ENCODE data around the gene NMNAT2. TPM values are rescaled to one million over a fixed set of nuclear protein-coding genes. Genes with fewer than 3 reads are reported as not detected.

NMNAT2 gene
- total and polyA plus RNA-seq, 2 of the 8 experiments (the other 6 are each of a cell fraction or from before 2014, with no cell fraction given): 6.5 to 20.9 TPM

DNA sequence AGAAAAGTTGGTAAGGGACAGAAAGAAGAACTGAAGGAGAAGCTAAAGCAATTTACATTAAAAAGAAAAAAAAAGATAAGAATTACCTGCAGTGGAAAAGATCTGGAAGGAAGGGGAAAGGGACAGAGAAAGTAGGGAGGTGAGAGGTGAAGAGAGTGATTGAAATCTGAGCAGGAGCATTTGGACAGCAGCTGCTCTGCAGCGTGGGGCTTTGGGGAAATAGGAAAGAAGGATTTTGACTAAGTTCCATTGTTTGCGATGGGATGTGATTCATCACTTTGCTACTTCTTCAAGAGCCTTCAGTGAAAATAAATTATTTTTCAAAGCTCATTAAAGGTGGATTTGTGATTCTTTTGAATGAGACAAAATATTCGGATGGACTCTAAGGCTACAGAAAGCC, 26.1 kb upstream of the NMNAT2 start:
- Histone ChIP-seq H4K20me1 (replicated peaks in 1 of 2; ENCODE audit: control insufficient read depth in 1 of 2, insufficient read depth in 2 of 2, low read length in 2 of 2) (no peaks in the 10 kb centered on the region), H3K23me2 (ENCODE audit: low read depth, low read length) (peaks cover 2% of the 10 kb centered on the region; the same call in 1 of the 2 replicates), H3K79me1 (ENCODE audit: low read depth, low read length) (no peaks in the 10 kb centered on the region), H2AFZ (ENCODE audit: low read length) (no peak overlapping the region), H3K4me1 (replicated peaks in 1 of 4; ENCODE audit: control insufficient read depth in 3 of 4, insufficient read depth in 4 of 4, low read length in 3 of 4) (no peaks in the 10 kb centered on the region), H3K27me3 (replicated peaks in 1 of 4; ENCODE audit: control insufficient read depth in 3 of 4, extremely low read depth in 1 of 4, insufficient read depth in 3 of 4, low read length in 3 of 4) (no peaks in the 10 kb centered on the region), H4K5ac (ENCODE audit: insufficient read length, low read depth, low read length) (no peak overlapping the region), H3K14ac (ENCODE audit: insufficient read length) (no peak overlapping the region), H3K4me2 (ENCODE audit: insufficient read depth in 1 of 2, low read depth in 2 of 2, low read length in 2 of 2) (no peak overlapping the region), H3K4me3 (ENCODE audit: extremely low read depth in 1 of 4, insufficient read depth in 2 of 4, low read depth in 3 of 4, low read length in 4 of 4) (no peak overlapping the region), H3K9me3 (ENCODE audit: insufficient read depth in 2 of 2, low read depth in 1 of 2, low read length in 1 of 2) (no peaks in the 10 kb centered on the region), H3K4ac (replicated peaks; ENCODE audit: insufficient read length, low read depth, low read length) (no peak overlapping the region), H2AK5ac (ENCODE audit: low read depth, low read length) (no peak overlapping the region), H4K91ac (replicated peaks; ENCODE audit: insufficient read length, low read length) (no peak overlapping the region), H2BK15ac (ENCODE audit: low read length) (no peak overlapping the region), H4K8ac (ENCODE audit: extremely low read depth, insufficient read depth, low read length) (no peak overlapping the region), H2BK5ac (ENCODE audit: low read depth, low read length) (no peak overlapping the region), H3K56ac (replicated peaks; ENCODE audit: insufficient read length, low read depth, low read length) (no peak overlapping the region), H3K36me3 (ENCODE audit: control insufficient read depth in 2 of 4, insufficient read depth in 4 of 4, low read length in 3 of 4) (no peaks in the 10 kb centered on the region), H2BK12ac (ENCODE audit: low read depth, low read length) (no peak overlapping the region), H2BK20ac (ENCODE audit: low read length) (no peak overlapping the region), H3K18ac (ENCODE audit: extremely low read depth, low read length) (no peak overlapping the region), H3K23ac (ENCODE audit: insufficient read length) (no peak overlapping the region), H3K27ac (ENCODE audit: low read depth, low read length) (no peak overlapping the region), H3K9ac (replicated peaks in 1 of 4; ENCODE audit: extremely low read depth in 1 of 4, low read depth in 3 of 4, low read length in 3 of 4) (no peak overlapping the region), H3K79me2 (ENCODE audit: control insufficient read depth in 1 of 2, insufficient read depth in 2 of 2, low read length in 2 of 2) (no peaks in the 10 kb centered on the region), H2BK120ac (replicated peaks; ENCODE audit: low read depth, low read length) (no peak overlapping the region)
- DNase-seq (ENCODE audit: low read depth in 1 of 2, low spot score in 2 of 2) (no peak), FAIRE-seq (peak; percentile 58)
- ChIA-PET CTCF (ENCODE audit: partially characterized antibody) (interaction anchor here (0.6 to 0.7 kb wide), 2 partner anchors 9 to 83 kb away, joined by 3 read pairs; no protein-coding TSS in a partner anchor), POLR2A (ENCODE audit: partially characterized antibody) (interaction anchor here (1.0 to 1.1 kb wide), 2 partner anchors 10 to 14 kb away, joined by 3 to 4 read pairs; no protein-coding TSS in a partner anchor)
- no peak for TF ChIP-seq PHF8 (conservative IDR thresholded peaks at IDR 0.05; ENCODE audit: low read depth, low read length)
- no peak for TF ChIP-seq SRF (IDR thresholded peaks at IDR 0.05; ENCODE audit: low read depth, low read length)
- TF ChIP-seq POLR2AphosphoS5 (IDR thresholded peaks at IDR 0.05; ENCODE audit: low read depth, low read length): no peak
- TF ChIP-seq CBX8 (IDR thresholded peaks at IDR 0.05; ENCODE audit: borderline replicate concordance, low read depth, low read length): no peak
- TF ChIP-seq CEBPB (IDR thresholded peaks at IDR 0.05; ENCODE audit: low read depth, low read length): no peak
- no peak for TF ChIP-seq FOSL1 (IDR thresholded peaks at IDR 0.05; ENCODE audit: insufficient read depth, low read depth, low read length)
- no peak for TF ChIP-seq EP300 (IDR thresholded peaks at IDR 0.05; ENCODE audit: borderline replicate concordance in 1 of 2, low read depth in 2 of 2, low read length in 2 of 2)
- TF ChIP-seq CHD1 (IDR thresholded peaks at IDR 0.05; ENCODE audit: low read depth, low read length): no peak
- TF ChIP-seq POU5F1 (IDR thresholded peaks at IDR 0.05; ENCODE audit: low read depth, low read length): no peak
- TF ChIP-seq SP1 (IDR thresholded peaks at IDR 0.05; ENCODE audit: low read depth, low read length): no peak
- no peak for TF ChIP-seq RBBP5 (IDR thresholded peaks at IDR 0.05; ENCODE audit: borderline replicate concordance, low read depth, low read length)
- 64% methylated on average over 3 of the region's 3 CpGs; no CpG with 5 or more reads in 1 of the 2 experiments for WGBS, 2 experiments (ENCODE audit: extremely low coverage in 1 of 2, insufficient coverage in 1 of 2, insufficient read length in 1 of 2, insufficient replicate concordance in 2 of 2, low coverage in 1 of 2, low lambda C conversion rate in 2 of 2, missing lambda C conversion rate in 1 of 2)
